ENCODE data around the gene OTOF. TPM values are rescaled to one million over a fixed set of nuclear protein-coding genes. Genes with fewer than 3 reads are reported as not detected.
"Not testable (repeated sequence)": the region's sequence is repeated elsewhere in the genome, so short reads cannot be mapped to it uniquely, and the experiment has no call there.

Gene OTOF
- total RNA-seq, 1 donor: 0.27 TPM

- no peak for DNase-seq (ENCODE audit: low read depth in 2 of 3, low spot score in 2 of 3)
Observed at GRCh38 chr2:26481706-26482105, 3.8 kb upstream of the OTOF start.

DNA sequence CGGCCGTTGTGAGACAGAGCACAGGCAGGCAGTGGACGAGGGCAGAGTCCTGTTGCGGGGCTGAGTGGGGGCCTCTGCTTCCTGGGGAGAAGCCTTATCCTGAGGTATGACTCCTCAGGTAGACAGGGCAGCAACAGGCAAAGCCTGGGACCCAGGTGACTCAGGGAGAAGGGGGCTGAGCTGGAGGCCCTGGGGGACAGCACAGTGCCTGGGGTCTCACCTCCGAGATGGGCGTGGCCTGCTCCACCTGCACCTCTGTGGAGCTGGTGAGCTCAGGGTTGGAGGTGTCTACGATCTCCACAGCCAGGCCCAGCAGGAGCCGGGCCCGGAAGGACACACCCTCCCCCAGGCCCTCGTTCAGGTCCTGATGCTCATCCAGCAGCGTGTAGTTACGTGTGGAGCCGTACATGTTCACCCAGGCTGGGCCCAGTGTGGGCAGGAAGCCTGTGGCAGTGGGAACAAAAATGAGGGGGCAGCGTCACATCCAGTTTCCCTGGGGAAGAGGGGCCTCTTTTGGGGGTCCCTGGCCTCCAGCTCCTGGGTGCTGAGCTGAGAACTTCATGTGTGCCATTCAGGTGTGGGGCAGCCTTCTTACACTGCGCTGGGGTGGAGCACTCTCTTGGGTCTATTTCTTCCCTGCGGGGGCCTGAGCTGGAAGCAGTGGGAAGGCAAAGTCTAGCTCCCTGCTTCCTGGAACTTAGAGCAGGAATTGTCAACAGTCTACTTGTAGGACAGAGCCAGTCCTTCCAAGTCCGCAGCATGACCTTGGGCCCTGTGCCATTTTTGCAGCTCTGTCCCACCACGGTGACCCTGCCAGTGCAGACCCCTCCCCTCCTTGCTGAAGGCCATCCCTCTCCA lies 2.9 kb upstream of the OTOF start:
- DNase-seq (ENCODE audit: low read depth in 2 of 3, low spot score in 2 of 3): no peak

- no peak for DNase-seq (ENCODE audit: low read depth in 2 of 3, low spot score in 2 of 3)
Observed at GRCh38 chr2:26479789-26480565, 2.1 kb upstream of the OTOF start.

DNA sequence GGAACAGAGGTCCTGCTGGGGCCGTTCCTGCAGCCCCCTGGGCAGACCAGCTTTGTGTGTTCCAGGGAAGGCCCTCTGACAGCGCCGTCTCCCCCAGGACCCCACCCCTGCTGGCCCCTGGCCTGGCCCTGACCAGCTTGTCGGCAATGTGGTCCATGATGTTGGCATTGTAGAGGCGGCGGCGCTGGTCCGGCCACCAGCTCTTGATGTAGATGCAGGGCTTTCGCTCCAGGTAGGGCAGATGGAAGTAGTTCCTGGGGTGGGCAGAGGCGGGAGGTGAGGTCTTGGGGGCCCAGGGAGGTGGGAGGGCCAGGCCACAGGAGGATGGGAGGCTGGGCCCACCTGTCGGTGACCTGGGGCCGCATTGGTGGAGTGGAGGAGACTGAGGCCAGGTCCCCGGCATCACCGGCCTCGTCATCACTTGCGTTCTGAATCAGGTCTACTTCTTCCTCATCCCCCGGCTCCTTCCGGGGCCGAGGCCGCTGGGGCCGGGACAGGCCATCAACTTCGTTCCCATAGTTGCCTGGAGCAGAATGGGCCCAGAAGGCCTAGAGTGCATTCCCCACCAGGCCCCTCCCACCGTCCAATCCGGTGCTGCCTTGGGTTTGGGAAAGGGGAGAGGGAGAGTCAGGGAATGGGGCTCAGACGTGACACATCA lies 1.3 kb upstream of the OTOF start:
- DNase-seq (ENCODE audit: low read depth in 2 of 3, low spot score in 2 of 3): no peak

DNA sequence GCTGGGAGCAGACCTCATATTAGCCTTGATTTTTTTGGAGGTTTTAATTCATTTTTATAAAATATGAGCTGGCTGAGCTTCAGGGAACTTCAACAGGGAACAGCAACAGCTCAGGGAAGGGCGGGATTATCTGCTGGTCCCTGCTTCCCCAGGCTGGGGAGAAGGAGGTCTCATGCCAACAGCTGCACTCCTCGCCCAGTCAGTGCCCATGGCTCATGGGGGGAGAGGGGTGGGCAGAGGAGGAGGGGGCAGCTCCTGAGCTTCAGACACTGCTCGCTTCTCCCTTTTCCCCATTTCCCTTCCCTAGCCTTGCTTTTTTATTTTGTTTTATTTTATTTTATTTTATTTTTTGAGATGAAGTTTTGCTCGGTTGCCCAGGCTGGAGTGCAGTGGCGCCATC lies 442 bp upstream of the OTOF start:
- no peak for DNase-seq (ENCODE audit: low read depth in 2 of 3, low spot score in 2 of 3)

- DNase-seq (ENCODE audit: low read depth in 2 of 3, low spot score in 2 of 3): no peak
Observed at GRCh38 chr2:26477126-26477910, 606 bp downstream of the OTOF start.

GRCh38 chr2:26475832-26476501 lies 2.0 kb downstream of the OTOF start:
- no peak for DNase-seq (ENCODE audit: low read depth in 2 of 3, low spot score in 2 of 3)

DNA sequence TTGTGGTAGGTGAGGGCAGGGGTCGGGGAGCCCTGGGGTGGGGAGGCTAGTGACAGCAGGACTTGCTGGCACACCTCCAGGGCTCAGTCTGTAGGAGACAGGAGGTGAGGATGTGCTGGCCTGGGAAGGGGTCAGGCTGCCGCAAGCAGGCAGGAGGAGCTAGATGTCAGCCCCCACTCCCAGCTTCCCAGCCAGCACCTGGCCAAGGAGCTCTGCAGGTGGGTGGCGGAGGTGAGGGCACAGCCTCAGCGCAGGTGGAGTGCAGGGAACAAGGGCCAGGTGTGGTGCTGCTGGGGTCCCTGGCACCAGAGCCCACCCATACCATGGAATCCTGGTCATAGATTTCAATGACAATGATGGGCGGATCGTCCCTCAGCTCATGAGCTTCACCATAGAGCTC lies 2.9 kb downstream of the OTOF start:
- no peak for DNase-seq (ENCODE audit: low read depth in 2 of 3, low spot score in 2 of 3)

GRCh38 chr2:26474261-26474785 lies 3.6 kb downstream of the OTOF start:
- no peak for DNase-seq (ENCODE audit: low read depth in 2 of 3, low spot score in 2 of 3)

DNA sequence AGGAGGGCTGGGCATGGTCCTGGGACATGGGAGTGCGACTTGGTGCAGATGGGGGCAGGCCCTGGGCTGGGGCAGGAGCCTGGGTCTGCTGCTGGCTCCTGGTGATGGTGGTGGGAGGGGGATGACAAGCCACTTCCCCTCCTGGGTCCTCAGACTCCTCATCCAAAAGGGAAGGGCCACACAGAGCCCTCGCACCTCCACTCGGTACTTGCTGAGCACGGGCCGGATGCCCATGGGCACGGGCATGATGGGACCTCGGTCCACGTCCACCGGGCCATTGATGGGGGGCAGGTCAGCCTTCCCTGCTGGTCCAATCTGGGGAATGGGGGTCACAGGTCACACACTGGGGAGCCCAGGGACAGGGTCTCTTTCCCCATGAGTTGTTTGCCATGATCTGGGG lies 4.1 kb downstream of the OTOF start:
- no peak for DNase-seq (ENCODE audit: low read depth in 2 of 3, low spot score in 2 of 3)

DNA sequence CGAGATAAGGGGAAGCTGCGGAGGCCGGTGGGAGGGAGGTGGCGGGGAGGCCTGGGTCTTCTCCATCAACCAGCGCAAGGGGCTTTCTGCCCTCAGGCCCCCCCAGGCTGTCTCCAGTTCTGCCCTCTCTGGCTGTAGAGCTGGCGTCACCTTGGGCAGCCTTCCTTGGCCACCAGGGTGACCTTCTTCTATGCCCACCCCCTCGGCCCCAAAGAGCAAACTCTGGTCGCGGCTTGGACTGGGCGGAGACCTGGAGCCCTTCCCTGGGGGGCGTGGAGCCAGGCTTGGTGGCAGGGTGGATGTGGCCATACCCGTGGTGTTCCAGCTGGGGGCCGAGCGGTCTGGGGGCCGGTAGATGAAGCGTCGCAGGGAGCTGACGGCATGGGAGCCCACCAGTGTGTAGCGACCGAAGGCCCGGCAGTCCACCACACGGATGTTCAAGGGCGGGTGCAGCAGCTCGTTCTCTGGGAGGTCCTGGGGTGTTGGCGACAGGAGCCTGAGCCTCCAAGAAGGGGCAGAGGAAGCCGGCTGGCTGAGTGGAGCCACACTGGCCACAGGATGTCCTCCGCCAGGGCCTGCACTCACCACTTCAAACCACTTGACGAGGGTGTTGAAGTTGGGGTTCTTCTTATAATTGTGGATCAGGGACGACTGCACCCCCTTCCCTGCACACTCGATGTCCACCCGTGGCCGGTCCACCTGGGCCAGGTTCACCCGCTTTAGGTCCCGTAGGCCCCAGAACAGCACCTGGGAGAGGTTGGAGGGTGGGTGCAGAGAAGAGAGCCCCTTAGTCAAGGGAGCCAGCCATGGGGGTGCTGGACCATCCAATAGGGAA lies 4.9 kb downstream of the OTOF start:
- DNase-seq (ENCODE audit: low read depth in 2 of 3, low spot score in 2 of 3): no peak

GRCh38 chr2:26471766-26472706 lies 5.9 kb downstream of the OTOF start:
- peak in 1 of 3 donors; percentile 25 for DNase-seq (ENCODE audit: low read depth in 2 of 3, low spot score in 2 of 3)

DNA sequence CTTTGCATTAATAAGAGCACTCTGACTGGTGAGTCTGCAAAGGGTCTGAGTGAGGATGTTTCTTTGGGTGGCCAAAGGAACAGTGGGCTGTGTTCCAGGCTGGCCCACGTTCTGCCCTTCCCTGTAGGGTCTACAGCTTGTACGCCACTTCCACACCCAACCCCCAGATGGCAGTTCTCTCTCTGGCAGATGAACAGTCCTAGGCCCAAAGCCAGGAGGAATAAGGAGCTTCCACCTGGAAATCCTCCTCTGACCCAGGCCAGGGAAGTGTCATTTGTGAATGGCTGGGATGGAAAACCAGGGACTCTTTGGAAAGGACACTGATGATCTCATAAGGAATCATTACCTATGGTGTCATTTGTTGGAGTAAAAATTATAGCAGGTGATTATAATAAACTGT lies 6.6 kb downstream of the OTOF start:
- no peak for DNase-seq (ENCODE audit: low read depth in 2 of 3, low spot score in 2 of 3)

GRCh38 chr2:26470601-26471260 lies 7.2 kb downstream of the OTOF start:
- DNase-seq (ENCODE audit: low read depth in 2 of 3, low spot score in 2 of 3): no peak

- no peak for DNase-seq (ENCODE audit: low read depth in 2 of 3, low spot score in 2 of 3)
Observed at GRCh38 chr2:26469955-26470354, 8.0 kb downstream of the OTOF start.

- peak in 2 of 3 donors; percentile 59 to 84 for DNase-seq (ENCODE audit: low read depth in 2 of 3, low spot score in 2 of 3)
Observed at GRCh38 chr2:26469092-26469710, 8.7 kb downstream of the OTOF start.

DNA sequence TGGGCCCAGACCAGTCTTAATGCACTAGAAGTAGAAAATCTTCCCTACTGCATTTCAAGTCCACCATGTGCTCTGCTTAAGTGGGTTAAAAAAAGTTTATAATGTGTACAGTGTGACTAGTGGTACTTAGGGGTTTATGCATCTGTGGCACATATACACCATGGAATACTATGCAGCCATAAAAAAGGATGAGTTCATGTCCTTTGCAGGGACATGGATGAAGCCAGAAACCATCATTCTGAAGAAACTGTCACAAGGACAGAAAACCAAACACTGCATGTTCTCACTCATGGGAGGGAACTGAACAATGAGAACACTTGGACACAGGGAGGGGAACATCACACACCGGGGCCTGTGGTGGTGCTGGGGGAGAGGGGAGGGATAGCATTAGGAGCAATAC lies 9.4 kb downstream of the OTOF start:
- not testable (repeated sequence) for DNase-seq (ENCODE audit: low read depth in 2 of 3, low spot score in 2 of 3)

Measured in hematopoietic multipotent progenitor cell (in vitro differentiated cells).